GM19452 (cell line): Measurements from ENCODE around the gene HNRNPCL4.
"Not testable (repeated sequence)": the region's sequence is repeated elsewhere in the genome, so short reads cannot be mapped to it uniquely, and the experiment has no call there.

Experiments
- ATAC-seq: cut with Tn5 transposase; IDR thresholded peaks from one replicate; pipeline ENCODE4 v1.9.1; 2021; ENCODE audit not compliant: unreplicated experiment

Gene HNRNPCL4

DNA sequence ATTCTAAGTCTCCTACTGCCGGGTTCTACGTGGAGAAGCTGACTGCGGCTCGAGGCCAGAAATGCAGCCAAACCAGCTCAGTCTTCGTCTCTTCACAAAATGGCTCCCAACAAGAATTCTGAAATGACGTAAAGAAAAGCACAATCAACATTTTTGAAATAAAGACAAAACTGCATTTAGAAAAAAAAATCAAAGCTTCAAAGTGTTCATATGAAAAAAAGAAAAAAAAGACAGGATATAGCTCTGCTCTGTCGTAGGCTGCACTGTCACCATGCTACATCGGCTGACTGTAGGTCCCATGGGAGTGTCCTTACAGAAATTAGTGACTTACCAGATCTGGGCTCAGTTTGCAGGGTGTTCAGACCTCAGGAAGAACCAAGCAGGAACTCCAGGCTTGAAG is at the start of gene HNRNPCL4:
Gene HNRNPCL4 (minus strand): TSS at position 101 of the 400 bp plus-strand sequence. CDS start 164 bp downstream, outside the sequence.
- not testable (repeated sequence) for ATAC-seq

DNA sequence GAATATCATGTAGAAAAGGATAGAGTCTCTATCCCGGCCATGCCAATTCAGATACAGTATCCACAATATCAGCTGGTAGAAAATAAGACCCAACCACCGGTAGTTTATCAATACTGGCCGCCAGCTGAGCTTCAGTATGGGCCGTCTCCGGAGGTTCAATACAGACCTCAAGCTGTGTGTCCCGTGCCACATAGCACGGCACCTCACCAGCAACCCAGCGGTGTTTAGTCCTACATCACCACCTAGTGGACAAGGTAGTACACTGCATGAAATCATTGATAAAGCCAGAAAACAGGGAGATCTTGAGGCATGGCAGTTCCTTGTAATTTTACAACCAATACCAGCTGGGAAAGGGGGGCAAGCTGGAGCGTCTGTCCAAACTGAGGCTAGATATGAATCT is 43.3 kb upstream of the HNRNPCL4 start:
- not testable (repeated sequence) for ATAC-seq

DNA sequence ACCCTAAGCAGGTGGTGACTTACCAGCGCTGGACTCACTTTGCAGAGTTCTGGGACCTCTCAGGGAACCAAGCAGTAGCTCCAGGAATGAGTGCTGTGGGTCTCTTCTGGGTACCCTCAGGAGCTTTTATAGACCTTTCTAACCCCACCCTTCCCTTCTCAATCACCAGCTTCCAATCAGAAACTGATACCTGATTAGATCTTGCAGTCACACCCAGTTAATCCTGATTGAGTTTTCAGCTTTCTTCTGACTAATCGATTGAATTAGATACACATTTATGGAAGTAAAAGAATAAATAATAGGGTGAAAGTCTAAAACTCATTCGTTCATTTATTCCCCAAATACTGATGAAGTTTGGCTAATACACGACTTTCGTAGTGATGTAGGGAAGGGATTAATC is 35.9 kb upstream of the HNRNPCL4 start, which contains the start of gene PRAMEF13:
Gene PRAMEF13 (minus strand): TSS at position 101 of the 400 bp plus-strand sequence. CDS start 1,820 bp downstream, outside the sequence.
- not testable (repeated sequence) for ATAC-seq

DNA sequence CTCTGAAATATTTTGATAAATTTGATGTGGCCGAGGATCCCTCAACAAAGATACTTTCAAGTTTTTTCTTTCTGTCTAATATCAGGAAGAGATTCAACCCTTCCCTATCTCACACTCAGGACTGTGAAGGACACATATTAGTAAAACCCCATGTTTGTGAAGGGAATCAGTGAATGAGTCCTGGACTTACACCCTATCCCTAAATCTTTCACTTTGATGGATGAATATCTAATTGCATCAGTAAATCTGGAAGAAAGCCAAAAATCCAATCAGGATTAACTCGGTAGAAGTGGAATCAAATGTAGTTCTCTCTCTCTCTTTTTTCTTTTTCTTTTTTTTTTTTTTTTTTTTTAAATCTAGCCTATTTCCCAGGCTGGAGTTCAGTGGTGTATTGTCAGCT is 6.1 kb upstream of the HNRNPCL4 start, which contains the start of gene PRAMEF9:
Gene PRAMEF9 (plus strand): TSS at position 301 of the 400 bp plus-strand sequence. CDS start 3,433 bp downstream, outside the sequence.
- not testable (repeated sequence) for ATAC-seq

DNA sequence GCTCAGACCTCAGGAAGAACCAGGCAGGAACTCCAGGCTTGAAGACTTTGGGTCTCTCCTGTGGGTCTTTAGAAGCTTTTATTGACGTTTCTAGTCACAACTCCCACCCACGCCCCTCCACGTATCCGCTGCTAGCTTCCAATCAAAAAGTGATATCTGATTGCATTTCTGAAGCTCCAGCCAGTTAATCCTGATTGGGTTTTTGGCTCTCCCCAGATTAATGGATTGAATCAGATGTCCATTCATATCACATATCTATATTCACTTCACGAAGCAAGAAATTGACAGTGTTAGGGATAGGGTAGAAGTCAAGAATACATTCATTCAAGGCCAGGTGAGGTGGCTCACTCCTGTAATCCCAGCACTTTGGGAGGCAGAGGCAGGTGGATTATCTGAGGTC is 9.5 kb downstream of the HNRNPCL4 start, which contains the start of gene PRAMEF26:
Gene PRAMEF26 (minus strand): TSS at position 101 of the 400 bp plus-strand sequence. CDS start 2,914 bp downstream, outside the sequence.
- ATAC-seq = not testable (repeated sequence)

DNA sequence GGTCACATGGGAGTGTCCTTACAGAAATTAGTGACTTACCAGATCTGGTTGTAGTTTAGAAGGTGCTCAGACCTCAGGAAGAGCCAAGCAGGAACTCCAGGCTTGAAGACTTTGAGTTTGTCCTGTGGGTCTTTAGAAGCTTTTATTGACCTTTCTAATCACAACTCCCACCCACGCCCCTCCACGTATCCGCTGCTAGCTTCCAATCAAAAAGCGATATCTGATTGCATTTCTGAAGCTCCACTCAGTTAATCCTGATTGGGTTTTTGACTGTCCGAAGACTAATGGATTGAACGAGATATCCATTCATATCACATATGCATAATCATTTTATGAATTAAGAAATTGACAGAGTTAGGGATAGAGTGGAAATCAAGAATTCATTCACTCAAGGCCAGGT is 48.7 kb downstream of the HNRNPCL4 start, which contains the start of gene HNRNPCL2:
Gene HNRNPCL2 (minus strand): TSS at position 101 of the 400 bp plus-strand sequence. CDS start 454 bp downstream, outside the sequence.
- not testable (repeated sequence) for ATAC-seq
